ENCODE data around the gene SECISBP2L. TPM values are rescaled to one million over a fixed set of nuclear protein-coding genes. Genes with fewer than 3 reads are reported as not detected.

The SECISBP2L gene
- total RNA-seq, 1 donor from 2014 or later, result 119 TPM

DNA sequence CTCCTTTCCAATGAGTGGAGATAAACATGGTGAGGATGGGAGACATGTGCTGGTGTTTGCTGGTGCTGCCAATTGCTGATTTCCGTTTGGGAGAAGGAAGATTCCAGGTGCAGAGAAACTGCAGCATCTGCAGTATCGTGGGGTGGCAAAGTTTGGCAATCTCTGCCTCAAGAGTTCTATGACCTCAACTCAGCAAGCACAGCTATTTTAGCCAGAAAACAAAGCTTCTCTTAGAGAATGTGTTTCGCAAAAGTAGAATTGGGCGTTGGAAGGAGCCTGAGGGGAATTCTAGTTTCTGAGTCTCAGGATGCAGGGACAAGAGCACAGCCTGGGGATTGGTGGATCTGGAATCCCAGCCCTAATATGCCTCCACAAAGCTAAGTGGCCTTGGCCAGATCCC lies 64.3 kb downstream of the SECISBP2L start:
- intact Hi-C loops (cut with DNase I), result no loop called here
- Histone ChIP-seq H3K36me3 (no peaks in the 10 kb centered on the region), H3K9me3 (no peaks in the 10 kb centered on the region), H3K27me3 (no peaks in the 10 kb centered on the region), H3K4me3 (no peak overlapping the region), H3K4me1 (no peaks in the 10 kb centered on the region), H3K27ac (no peak overlapping the region)
- ATAC-seq (no peak), DNase-seq (no peak)
- TF ChIP-seq, protein P1, sequence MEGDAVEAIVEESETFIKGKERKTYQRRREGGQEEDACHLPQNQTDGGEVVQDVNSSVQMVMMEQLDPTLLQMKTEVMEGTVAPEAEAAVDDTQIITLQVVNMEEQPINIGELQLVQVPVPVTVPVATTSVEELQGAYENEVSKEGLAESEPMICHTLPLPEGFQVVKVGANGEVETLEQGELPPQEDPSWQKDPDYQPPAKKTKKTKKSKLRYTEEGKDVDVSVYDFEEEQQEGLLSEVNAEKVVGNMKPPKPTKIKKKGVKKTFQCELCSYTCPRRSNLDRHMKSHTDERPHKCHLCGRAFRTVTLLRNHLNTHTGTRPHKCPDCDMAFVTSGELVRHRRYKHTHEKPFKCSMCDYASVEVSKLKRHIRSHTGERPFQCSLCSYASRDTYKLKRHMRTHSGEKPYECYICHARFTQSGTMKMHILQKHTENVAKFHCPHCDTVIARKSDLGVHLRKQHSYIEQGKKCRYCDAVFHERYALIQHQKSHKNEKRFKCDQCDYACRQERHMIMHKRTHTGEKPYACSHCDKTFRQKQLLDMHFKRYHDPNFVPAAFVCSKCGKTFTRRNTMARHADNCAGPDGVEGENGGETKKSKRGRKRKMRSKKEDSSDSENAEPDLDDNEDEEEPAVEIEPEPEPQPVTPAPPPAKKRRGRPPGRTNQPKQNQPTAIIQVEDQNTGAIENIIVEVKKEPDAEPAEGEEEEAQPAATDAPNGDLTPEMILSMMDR (IDR thresholded peaks at IDR 0.05), result no peak

DNA sequence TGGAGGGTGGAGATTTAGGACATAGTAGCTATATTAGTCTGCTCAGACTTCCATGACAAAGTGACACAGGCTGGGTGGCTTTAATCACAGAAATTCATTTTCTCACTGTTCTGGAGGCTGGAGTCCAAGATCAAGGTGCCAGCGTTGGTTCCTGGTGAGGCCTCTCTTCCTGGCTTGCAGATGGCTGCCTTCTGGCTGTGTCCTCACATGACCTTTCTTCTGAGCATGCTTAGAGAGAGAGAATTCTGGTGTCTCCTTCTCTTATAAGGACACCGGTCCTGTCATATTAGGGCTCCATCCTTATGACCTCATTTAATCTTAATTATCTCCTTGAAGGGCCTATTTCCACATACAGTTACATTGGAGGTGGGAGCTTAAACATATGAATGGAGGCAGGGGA lies 67.6 kb downstream of the SECISBP2L start:
- no peak for ATAC-seq
- intact Hi-C loops (cut with DNase I), result no loop called here
- no peak overlapping the region for H3K27ac ChIP-seq
- H3K9me3 ChIP-seq, result no peaks in the 10 kb centered on the region
- no peak overlapping the region for H3K4me3 ChIP-seq
- no peaks in the 10 kb centered on the region for H3K36me3 ChIP-seq
- peaks cover 6% of the 10 kb centered on the region for H3K4me1 ChIP-seq
- TF ChIP-seq, protein P1 (IDR thresholded peaks at IDR 0.05), result no peak
- no peaks in the 10 kb centered on the region for H3K27me3 ChIP-seq
- DNase-seq, result no peak

DNA sequence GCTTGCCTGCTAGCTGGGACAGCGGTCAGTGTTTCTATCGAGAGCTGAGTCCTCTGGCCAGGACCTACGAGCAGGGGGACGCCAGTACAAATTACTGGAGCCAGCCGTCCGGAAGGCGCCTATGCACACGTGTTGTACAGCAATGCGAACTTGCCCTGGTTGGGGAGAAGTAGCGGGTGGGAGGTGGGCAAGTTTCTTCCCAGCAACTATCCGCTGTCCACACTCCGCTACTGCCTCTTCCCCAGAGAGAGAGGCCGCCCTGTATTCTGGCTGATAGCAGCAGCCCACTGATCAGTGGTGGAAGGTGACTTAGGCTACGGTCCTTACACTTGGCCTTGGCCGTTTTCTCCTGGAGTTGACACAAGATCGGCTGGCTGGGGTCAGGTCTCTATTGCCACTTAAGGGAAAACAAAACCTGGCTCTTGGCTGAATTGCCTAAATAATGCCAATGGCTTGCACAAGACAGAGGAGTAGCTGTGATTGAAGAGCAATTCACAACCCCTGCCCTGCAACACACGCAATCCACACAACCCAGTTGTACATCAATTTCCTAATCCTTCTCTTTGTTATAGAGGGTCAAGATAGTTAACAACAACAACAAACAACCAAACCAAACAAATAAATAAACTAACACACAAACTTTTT lies 69.7 kb downstream of the SECISBP2L start:
- no peak overlapping the region for H3K4me3 ChIP-seq
- H3K36me3 ChIP-seq, result no peaks in the 10 kb centered on the region
- H3K9me3 ChIP-seq, result no peaks in the 10 kb centered on the region
- TF ChIP-seq, protein P1 (IDR thresholded peaks at IDR 0.05), result no peak
- intact Hi-C loops (cut with DNase I), result no loop called here
- peaks cover 6% of the 10 kb centered on the region for H3K4me1 ChIP-seq
- no peak overlapping the region for H3K27ac ChIP-seq
- no peak for DNase-seq
- H3K27me3 ChIP-seq, result no peaks in the 10 kb centered on the region
- no peak for ATAC-seq

DNA sequence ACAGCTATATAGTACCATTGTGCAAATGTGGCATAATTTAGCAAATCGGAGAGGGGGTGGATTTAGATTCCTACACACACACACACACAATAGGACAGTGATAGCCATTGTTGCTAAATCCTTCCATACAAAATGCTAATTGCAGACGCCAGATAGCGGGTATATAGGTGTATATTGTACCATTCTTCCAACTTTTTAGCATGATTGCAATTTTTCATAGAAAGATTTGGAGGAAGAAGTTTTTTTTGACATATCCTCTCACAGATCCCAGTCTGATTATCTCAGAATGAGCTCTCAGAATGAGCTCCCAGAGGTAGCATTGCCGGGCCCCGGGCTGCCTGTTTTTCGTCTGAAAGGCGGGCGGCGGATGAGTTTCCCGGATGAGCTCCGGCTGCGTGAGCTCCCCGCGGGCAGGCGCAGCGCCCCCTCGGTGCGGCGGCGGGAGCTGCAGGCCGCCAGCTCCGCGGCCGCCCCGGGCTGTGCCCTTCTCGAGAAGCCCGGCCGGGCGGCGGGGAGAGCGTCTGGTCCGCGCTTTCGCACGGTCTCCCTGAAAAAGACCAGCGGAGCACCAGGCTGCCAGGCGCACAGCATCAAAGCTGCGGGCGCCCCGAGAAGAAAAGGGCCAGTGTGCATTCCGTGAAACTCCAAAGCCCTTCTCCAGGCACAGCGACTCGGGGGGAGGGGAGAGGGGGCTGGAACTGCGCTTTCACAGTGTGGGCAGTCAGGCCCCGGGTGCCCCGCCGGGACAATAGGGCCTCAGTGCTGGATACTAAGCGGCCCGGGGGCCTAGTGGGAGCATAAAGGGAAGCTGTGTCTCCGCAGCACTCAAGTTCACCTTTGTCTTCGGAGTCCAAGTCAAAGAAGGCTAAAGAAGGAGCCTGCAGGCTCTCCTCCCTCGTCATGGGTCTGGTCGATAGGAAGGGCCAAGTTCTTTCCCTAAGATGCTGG lies 70.5 kb downstream of the SECISBP2L start:
- no peaks in the 10 kb centered on the region for H3K36me3 ChIP-seq
- TF ChIP-seq, protein P1 (IDR thresholded peaks at IDR 0.05), result peak; percentile 96
- H3K4me1 ChIP-seq, result peaks cover 6% of the 10 kb centered on the region
- intact Hi-C loops (cut with DNase I), result no loop called here
- ATAC-seq, result peak; percentile 98
- H3K27ac ChIP-seq, result no peak overlapping the region
- no peaks in the 10 kb centered on the region for H3K9me3 ChIP-seq
- peak; percentile 89 for DNase-seq
- peak overlapping the region; percentile 53 for H3K4me3 ChIP-seq
- no peaks in the 10 kb centered on the region for H3K27me3 ChIP-seq

DNA sequence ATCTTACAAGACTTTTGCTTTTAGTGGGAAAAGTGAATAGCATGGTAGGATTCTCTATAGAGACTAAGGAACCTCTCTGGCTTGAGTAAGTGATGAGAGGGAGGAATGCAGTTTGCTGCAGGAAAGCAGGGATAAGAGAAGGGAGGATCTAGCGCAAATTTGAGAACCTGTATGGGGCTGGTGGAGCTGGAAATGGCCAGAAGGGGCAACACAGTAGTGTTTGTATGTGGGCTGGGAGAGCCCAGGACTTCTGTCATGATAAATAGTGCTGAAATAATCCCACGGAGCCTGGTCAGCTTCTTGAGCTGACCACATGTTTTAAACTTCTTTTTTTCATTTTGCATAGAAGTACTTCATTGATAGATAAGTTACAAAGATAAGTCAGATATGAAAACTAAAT lies 71.4 kb downstream of the SECISBP2L start:
- Histone ChIP-seq H3K9me3 (no peaks in the 10 kb centered on the region), H3K36me3 (no peaks in the 10 kb centered on the region), H3K27me3 (no peaks in the 10 kb centered on the region), H3K27ac (no peak overlapping the region), H3K4me1 (peaks cover 6% of the 10 kb centered on the region), H3K4me3 (no peak overlapping the region)
- TF ChIP-seq, protein P1 (IDR thresholded peaks at IDR 0.05), result no peak
- intact Hi-C loops (cut with DNase I), result no loop called here
- ATAC-seq (no peak), DNase-seq (no peak)
